ENCODE data around the gene CEP72. TPM values are rescaled to one million over a fixed set of nuclear protein-coding genes. Genes with fewer than 3 reads are reported as not detected.

Gene CEP72
- polyA plus RNA-seq, 1 donor (not counting 4 experiments of a cell fraction or from before 2014, with no cell fraction given), result 4.5 TPM

GRCh38 chr5:612498-613424 lies 621 bp downstream of the CEP72 start:
- H3K79me2 ChIP-seq (ENCODE audit: control insufficient read depth, insufficient read depth, low read length), result peaks cover 44% of the 10 kb centered on the region
- H3K27me3 ChIP-seq (ENCODE audit: control insufficient read depth, extremely low read depth, insufficient read depth, low read length), result no peaks in the 10 kb centered on the region
- no peaks in the 10 kb centered on the region for H3K36me3 ChIP-seq (ENCODE audit: control insufficient read depth in 2 of 2, extremely low read depth in 1 of 2, insufficient read depth in 2 of 2, low read length in 2 of 2)
- H4K20me1 ChIP-seq (ENCODE audit: control insufficient read depth, extremely low read depth, insufficient read depth, low read length), result no peaks in the 10 kb centered on the region
- peak overlapping the region; percentile 80 for H2AFZ ChIP-seq (ENCODE audit: control insufficient read depth, low read length)
- FAIRE-seq (no peak), DNase-seq (ENCODE audit: low read depth, low spot score) (no peak)
- H3K9me3 ChIP-seq (ENCODE audit: control insufficient read depth, low read depth, low read length), result no peaks in the 10 kb centered on the region
- H3K9ac ChIP-seq (ENCODE audit: control insufficient read depth, extremely low read depth, insufficient read depth, low read length), result peak overlapping the region; percentile 81
- H3K4me3 ChIP-seq (ENCODE audit: control insufficient read depth in 2 of 3, extremely low read depth in 1 of 3, insufficient read depth in 2 of 3, low read depth in 1 of 3, low read length in 3 of 3), result peak overlapping the region; percentile 84 to 90 (median 89)
- peaks cover 6% of the 10 kb centered on the region for H3K4me1 ChIP-seq (ENCODE audit: control insufficient read depth, extremely low read depth, insufficient read depth, low read length)
- peak overlapping the region; percentile 75 for H3K27ac ChIP-seq (ENCODE audit: control insufficient read depth, insufficient read depth, low read length)
- H3K9me1 ChIP-seq (ENCODE audit: control insufficient read depth, extremely low read depth, insufficient read depth, low read length), result no peaks in the 10 kb centered on the region
- H3K4me2 ChIP-seq (ENCODE audit: control insufficient read depth, extremely low read depth, insufficient read depth, low read depth, low read length), result peak overlapping the region; percentile 87
- dilution Hi-C loops (cut with MboI; ENCODE audit: extremely low pct_ligation_motif_present, low sequenced_read_pairs), result no loop called here
- TF ChIP-seq EZH2 (IDR thresholded peaks at IDR 0.05; ENCODE audit: low read length) (no peak), CTCF (optimal IDR thresholded peaks at IDR 0.05 in 1 of 3, IDR thresholded peaks at IDR 0.05 in 1 of 3, conservative IDR thresholded peaks at IDR 0.05 in 1 of 3; ENCODE audit: extremely low read depth in 1 of 3, insufficient read depth in 2 of 3, low read length in 3 of 3) (no peak)

GRCh38 chr5:616484-617039 lies 4.4 kb downstream of the CEP72 start:
- H3K4me3 ChIP-seq (ENCODE audit: control insufficient read depth in 2 of 3, extremely low read depth in 1 of 3, insufficient read depth in 2 of 3, low read depth in 1 of 3, low read length in 3 of 3), result no peak overlapping the region
- no peak overlapping the region for H2AFZ ChIP-seq (ENCODE audit: control insufficient read depth, low read length)
- H3K79me2 ChIP-seq (ENCODE audit: control insufficient read depth, insufficient read depth, low read length), result peaks cover 46% of the 10 kb centered on the region
- FAIRE-seq (no peak), DNase-seq (ENCODE audit: low read depth, low spot score) (no peak)
- H3K4me2 ChIP-seq (ENCODE audit: control insufficient read depth, extremely low read depth, insufficient read depth, low read depth, low read length), result no peak overlapping the region
- H3K9ac ChIP-seq (ENCODE audit: control insufficient read depth, extremely low read depth, insufficient read depth, low read length), result no peak overlapping the region
- no peak for TF ChIP-seq EZH2 (IDR thresholded peaks at IDR 0.05; ENCODE audit: low read length)
- TF ChIP-seq CTCF (optimal IDR thresholded peaks at IDR 0.05 in 1 of 3, IDR thresholded peaks at IDR 0.05 in 1 of 3, conservative IDR thresholded peaks at IDR 0.05 in 1 of 3; ENCODE audit: extremely low read depth in 1 of 3, insufficient read depth in 2 of 3, low read length in 3 of 3), result no peak
- peaks cover 6% of the 10 kb centered on the region for H3K4me1 ChIP-seq (ENCODE audit: control insufficient read depth, extremely low read depth, insufficient read depth, low read length)
- no peaks in the 10 kb centered on the region for H3K27me3 ChIP-seq (ENCODE audit: control insufficient read depth, extremely low read depth, insufficient read depth, low read length)
- no peaks in the 10 kb centered on the region for H4K20me1 ChIP-seq (ENCODE audit: control insufficient read depth, extremely low read depth, insufficient read depth, low read length)
- H3K36me3 ChIP-seq (ENCODE audit: control insufficient read depth in 2 of 2, extremely low read depth in 1 of 2, insufficient read depth in 2 of 2, low read length in 2 of 2), result peaks cover 9 to 17% of the 10 kb centered on the region in 2 experiments
- H3K9me3 ChIP-seq (ENCODE audit: control insufficient read depth, low read depth, low read length), result no peaks in the 10 kb centered on the region
- H3K27ac ChIP-seq (ENCODE audit: control insufficient read depth, insufficient read depth, low read length), result no peak overlapping the region
- dilution Hi-C loops (cut with MboI; ENCODE audit: extremely low pct_ligation_motif_present, low sequenced_read_pairs), result no loop called here
- no peaks in the 10 kb centered on the region for H3K9me1 ChIP-seq (ENCODE audit: control insufficient read depth, extremely low read depth, insufficient read depth, low read length)

All from keratinocyte (primary cell).